WTC11 (cell line): ENCODE data around the gene TACR2. TPM values are rescaled to one million over a fixed set of nuclear protein-coding genes. Genes with fewer than 3 reads are reported as not detected.

ENCODE experiments used
- ATAC-seq: fragments of 200-7000 bp; cut with Tn5 transposase; 2 replicates; pipeline ENCODE4 v1.10.0; 2021; ENCODE audit warnings: mild to moderate bottlenecking, moderate library complexity
- CTCF ChIA-PET: fragments of 300-600 bp; sonication (Branson Sonifier 250); formaldehyde crosslinking; loops from one replicate; lab custom pipeline; 2021; ENCODE audit warnings: antibody characterized with exemption; lab: Charles Lee
- POLR2A ChIA-PET: fragments of 350-600 bp; sonication (Branson Sonifier 250); formaldehyde crosslinking; loops from one replicate; lab custom pipeline; 2021; ENCODE audit warnings: antibody characterized with exemption; lab: Charles Lee
- DNase-seq: peaks from one replicate; pipeline ENCODE4 v3.0.0; 2021; ENCODE audit warnings: low spot score
- H3K27ac Mint-ChIP-seq: 2 replicates; pipeline ENCODE4 v1.8.0; 2021; ENCODE audit warnings: mixed read lengths
- H3K27me3 Mint-ChIP-seq: 2 replicates; pipeline ENCODE4 v1.8.0; 2021; ENCODE audit warnings: low read depth, mild to moderate bottlenecking, moderate library complexity, mixed read lengths
- H3K36me3 Mint-ChIP-seq: 2 replicates; pipeline ENCODE4 v1.8.0; 2021; ENCODE audit warnings: mixed read lengths
- H3K4me1 Mint-ChIP-seq: 2 replicates; pipeline ENCODE4 v1.8.0; 2022; ENCODE audit warnings: mixed read lengths
- H3K4me3 Mint-ChIP-seq: 2 replicates; pipeline ENCODE4 v1.8.0; 2021; ENCODE audit warnings: mild to moderate bottlenecking, moderate library complexity, mixed read lengths
- H3K9me3 Mint-ChIP-seq: 2 replicates; pipeline ENCODE4 v1.8.0; 2021; ENCODE audit warnings: mixed read lengths
- ATF1 ChIP-seq: sonication (generic); formaldehyde crosslinking; IDR thresholded peaks from 2 replicates; pipeline ENCODE4 v1.8.1; 2023; ENCODE audit warnings: mild to moderate bottlenecking, moderate library complexity, missing genetic modification reagents
- FOXJ3 ChIP-seq: sonication (generic); formaldehyde crosslinking; IDR thresholded peaks from 2 replicates; pipeline ENCODE4 v1.9.0; 2021; ENCODE audit warnings: missing genetic modification reagents, mild to moderate bottlenecking, borderline replicate concordance
- FOXP1 ChIP-seq: sonication (generic); formaldehyde crosslinking; IDR thresholded peaks from 2 replicates; pipeline ENCODE4 v1.8.0; 2022; ENCODE audit warnings: missing genetic modification reagents, mild to moderate bottlenecking, moderate library complexity, borderline replicate concordance
- HMGA2 ChIP-seq: fragments of 250-450 bp; sonication (Bioruptor Pico); IDR thresholded peaks from 2 replicates; pipeline ENCODE4 v1.4.0; 2021; ENCODE audit warnings: mild to moderate bottlenecking, moderate library complexity
- IRF2 ChIP-seq: sonication (generic); formaldehyde crosslinking; IDR thresholded peaks from 2 replicates; pipeline ENCODE4 v1.8.0; 2022; ENCODE audit warnings: low read depth, missing genetic modification reagents, borderline replicate concordance
- MXD4 ChIP-seq: fragments of 250-450 bp; sonication (Bioruptor Pico); IDR thresholded peaks from 2 replicates; pipeline ENCODE4 v1.8.0; 2021; ENCODE audit warnings: mild to moderate bottlenecking, moderate library complexity, borderline replicate concordance
- NFYB ChIP-seq: sonication (generic); formaldehyde crosslinking; conservative IDR thresholded peaks from 2 replicates; pipeline ENCODE4 v1.8.0; 2022; ENCODE audit warnings: low read depth, missing genetic modification reagents
- OVOL2 ChIP-seq: fragments of 250-450 bp; sonication (Bioruptor Pico); IDR thresholded peaks from 2 replicates; pipeline ENCODE4 v1.9.0; 2021; ENCODE audit warnings: mild to moderate bottlenecking, borderline replicate concordance
- PRRX2 ChIP-seq: fragments of 250-450 bp; sonication (Bioruptor Pico); IDR thresholded peaks from 2 replicates; pipeline ENCODE4 v1.8.0; 2021; ENCODE audit warnings: mild to moderate bottlenecking
- RELA ChIP-seq: sonication (generic); formaldehyde crosslinking; IDR thresholded peaks from 2 replicates; pipeline ENCODE4 v1.8.1; 2022; ENCODE audit warnings: missing genetic modification reagents, mild to moderate bottlenecking, borderline replicate concordance
- SP1 ChIP-seq: sonication (generic); formaldehyde crosslinking; conservative IDR thresholded peaks from 2 replicates; pipeline ENCODE4 v1.8.1; 2022; ENCODE audit warnings: missing genetic modification reagents
- TCF7 ChIP-seq: sonication (generic); formaldehyde crosslinking; IDR thresholded peaks from 2 replicates; pipeline ENCODE4 v1.8.0; 2022; ENCODE audit warnings: mild to moderate bottlenecking, low read depth, missing genetic modification reagents, moderate library complexity
- ZNF121 ChIP-seq: sonication (generic); formaldehyde crosslinking; IDR thresholded peaks from 2 replicates; pipeline ENCODE4 v1.8.0; 2023; ENCODE audit warnings: missing genetic modification reagents
- ZNF317 ChIP-seq: sonication (generic); formaldehyde crosslinking; IDR thresholded peaks from 2 replicates; pipeline ENCODE4 v1.8.1; 2023; ENCODE audit warnings: low read depth, mild to moderate bottlenecking, moderate library complexity, missing genetic modification reagents, borderline replicate concordance
- ZNF416 ChIP-seq: fragments of 250-450 bp; sonication (Bioruptor Pico); IDR thresholded peaks from 2 replicates; pipeline ENCODE4 v1.9.0; 2021; ENCODE audit warnings: mild to moderate bottlenecking, inconsistent platforms
- total RNA-seq: library from RNA; stranded (reverse); gene quantifications from 3 replicates; pipeline ENCODE4 v1.2.3, GENCODE V29; 2021
- TF ChIP-seq, protein P1 (sequence below): fragments of 250-450 bp; sonication (Bioruptor Pico); IDR thresholded peaks from 2 replicates; pipeline ENCODE4 v1.9.0; 2021; ENCODE audit warnings: mild to moderate bottlenecking, borderline replicate concordance
- TF ChIP-seq, protein P2 (sequence below): sonication (generic); formaldehyde crosslinking; IDR thresholded peaks from 2 replicates; pipeline ENCODE4 v1.8.1; 2022; ENCODE audit warnings: mild to moderate bottlenecking, moderate library complexity, missing genetic modification reagents
- TF ChIP-seq, protein P3 (sequence below): sonication (generic); formaldehyde crosslinking; IDR thresholded peaks from 2 replicates; pipeline ENCODE4 v1.8.1; 2022; ENCODE audit warnings: mild to moderate bottlenecking, missing genetic modification reagents, moderate library complexity, borderline replicate concordance
- TF ChIP-seq, protein P4 (sequence below): sonication (generic); formaldehyde crosslinking; conservative IDR thresholded peaks from 2 replicates; pipeline ENCODE4 v1.8.1; 2023; ENCODE audit warnings: mild to moderate bottlenecking, low read depth, missing genetic modification reagents, moderate library complexity
- TF ChIP-seq, protein P5 (sequence below): sonication (generic); formaldehyde crosslinking; IDR thresholded peaks from 2 replicates; pipeline ENCODE4 v1.8.1; 2023; ENCODE audit warnings: mild to moderate bottlenecking, moderate library complexity, missing genetic modification reagents
- TF ChIP-seq, protein P6 (sequence below): sonication (generic); formaldehyde crosslinking; IDR thresholded peaks from 2 replicates; pipeline ENCODE4 v1.8.1; 2022; ENCODE audit warnings: low read depth, mild to moderate bottlenecking, moderate library complexity, missing genetic modification reagents, borderline replicate concordance

TACR2 gene
- total RNA-seq, 1 experiment from 2014 or later: 0.20 TPM

DNA sequence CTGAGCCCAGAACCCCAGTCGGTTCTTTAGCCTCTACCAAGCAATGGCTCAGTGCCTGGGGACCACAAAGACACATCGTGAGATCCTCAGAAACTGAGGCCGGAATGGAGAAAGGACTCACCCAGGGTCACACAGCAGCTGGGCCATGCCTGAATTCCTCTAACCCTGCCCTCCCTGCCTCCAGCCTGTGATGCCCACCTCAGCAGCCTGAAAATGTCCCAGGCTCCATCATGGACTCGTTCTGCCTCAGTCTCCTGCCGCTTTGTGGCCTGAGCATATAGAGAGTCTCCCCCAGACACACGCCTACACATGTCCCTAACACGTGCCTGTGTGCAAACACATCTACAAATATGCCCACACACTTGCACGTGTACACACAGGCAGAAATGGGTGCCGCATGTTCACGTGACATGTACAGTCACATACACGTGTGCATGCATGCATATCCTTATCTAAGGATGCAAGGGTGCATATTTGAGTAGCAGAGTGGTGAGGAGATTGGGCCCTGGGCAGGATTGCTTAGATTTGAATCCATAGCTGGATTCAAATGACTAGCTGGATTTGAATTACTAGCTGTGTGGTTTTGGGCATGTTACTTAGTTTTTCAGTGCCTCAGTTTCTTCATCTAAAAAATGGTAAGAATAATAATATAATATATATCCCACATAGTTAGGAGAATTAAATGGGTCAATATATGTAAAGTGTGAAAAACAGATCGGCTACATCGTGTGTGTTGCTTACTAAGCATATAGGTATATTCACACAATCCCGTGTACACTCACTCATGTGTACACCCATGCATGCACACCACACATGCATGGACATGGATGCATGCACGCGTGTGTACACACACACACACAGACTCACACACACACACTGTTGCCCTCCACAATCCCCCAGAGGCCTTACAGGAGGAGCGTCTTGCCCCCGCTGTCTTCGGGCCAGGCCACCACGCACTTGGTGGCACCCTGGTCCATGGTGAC is 2.4 kb downstream of the TACR2 start (continued):
- TF ChIP-seq, protein P1, sequence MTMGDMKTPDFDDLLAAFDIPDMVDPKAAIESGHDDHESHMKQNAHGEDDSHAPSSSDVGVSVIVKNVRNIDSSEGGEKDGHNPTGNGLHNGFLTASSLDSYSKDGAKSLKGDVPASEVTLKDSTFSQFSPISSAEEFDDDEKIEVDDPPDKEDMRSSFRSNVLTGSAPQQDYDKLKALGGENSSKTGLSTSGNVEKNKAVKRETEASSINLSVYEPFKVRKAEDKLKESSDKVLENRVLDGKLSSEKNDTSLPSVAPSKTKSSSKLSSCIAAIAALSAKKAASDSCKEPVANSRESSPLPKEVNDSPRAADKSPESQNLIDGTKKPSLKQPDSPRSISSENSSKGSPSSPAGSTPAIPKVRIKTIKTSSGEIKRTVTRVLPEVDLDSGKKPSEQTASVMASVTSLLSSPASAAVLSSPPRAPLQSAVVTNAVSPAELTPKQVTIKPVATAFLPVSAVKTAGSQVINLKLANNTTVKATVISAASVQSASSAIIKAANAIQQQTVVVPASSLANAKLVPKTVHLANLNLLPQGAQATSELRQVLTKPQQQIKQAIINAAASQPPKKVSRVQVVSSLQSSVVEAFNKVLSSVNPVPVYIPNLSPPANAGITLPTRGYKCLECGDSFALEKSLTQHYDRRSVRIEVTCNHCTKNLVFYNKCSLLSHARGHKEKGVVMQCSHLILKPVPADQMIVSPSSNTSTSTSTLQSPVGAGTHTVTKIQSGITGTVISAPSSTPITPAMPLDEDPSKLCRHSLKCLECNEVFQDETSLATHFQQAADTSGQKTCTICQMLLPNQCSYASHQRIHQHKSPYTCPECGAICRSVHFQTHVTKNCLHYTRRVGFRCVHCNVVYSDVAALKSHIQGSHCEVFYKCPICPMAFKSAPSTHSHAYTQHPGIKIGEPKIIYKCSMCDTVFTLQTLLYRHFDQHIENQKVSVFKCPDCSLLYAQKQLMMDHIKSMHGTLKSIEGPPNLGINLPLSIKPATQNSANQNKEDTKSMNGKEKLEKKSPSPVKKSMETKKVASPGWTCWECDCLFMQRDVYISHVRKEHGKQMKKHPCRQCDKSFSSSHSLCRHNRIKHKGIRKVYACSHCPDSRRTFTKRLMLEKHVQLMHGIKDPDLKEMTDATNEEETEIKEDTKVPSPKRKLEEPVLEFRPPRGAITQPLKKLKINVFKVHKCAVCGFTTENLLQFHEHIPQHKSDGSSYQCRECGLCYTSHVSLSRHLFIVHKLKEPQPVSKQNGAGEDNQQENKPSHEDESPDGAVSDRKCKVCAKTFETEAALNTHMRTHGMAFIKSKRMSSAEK (CRISPR knock-in tag): no peak
- TF ChIP-seq ZNF416 (CRISPR knock-in tag): no peak
- no peak for TF ChIP-seq ZNF317 (CRISPR knock-in tag)
- TF ChIP-seq IRF2 (CRISPR knock-in tag): no peak
- TF ChIP-seq PRRX2 (CRISPR knock-in tag): no peak
- no peak for TF ChIP-seq OVOL2 (CRISPR knock-in tag)
- TF ChIP-seq MXD4 (CRISPR knock-in tag): no peak
- TF ChIP-seq FOXP1 (CRISPR knock-in tag): no peak

DNA sequence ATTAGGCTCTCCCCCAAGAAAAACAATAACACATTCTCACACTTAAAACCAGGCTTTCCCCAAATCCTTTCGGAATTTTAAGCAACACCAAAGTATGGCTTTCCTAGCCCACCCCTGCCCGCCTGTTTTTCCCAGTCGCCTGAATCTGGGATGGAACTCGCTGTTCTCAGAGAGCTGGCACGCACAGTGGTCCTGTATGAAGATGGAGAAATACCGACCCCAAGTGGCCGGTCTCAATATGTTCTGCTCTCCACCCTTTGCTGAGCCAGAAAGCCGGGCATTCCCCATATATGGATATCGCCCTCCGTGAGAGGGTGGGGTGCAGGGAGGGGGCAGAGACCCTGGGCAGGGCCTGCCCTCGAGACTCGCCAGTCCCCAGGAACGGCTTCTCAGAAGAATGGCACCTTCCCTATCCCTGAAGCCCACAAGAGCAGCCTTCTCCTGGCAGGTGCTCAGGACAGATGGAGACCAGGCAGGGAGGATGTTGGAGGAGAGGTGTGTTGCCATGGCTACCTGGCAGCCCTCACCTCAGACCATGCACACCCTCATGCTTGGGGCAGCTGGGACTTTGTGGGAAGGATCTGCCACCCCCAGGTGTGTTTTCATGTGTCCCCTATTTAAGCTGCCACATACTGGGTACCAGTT is 3.4 kb downstream of the TACR2 start:
- ATAC-seq: peak; percentile 76
- Mint-ChIP-seq H3K4me1 (peaks cover 4% of the 10 kb centered on the region), H3K27ac (no peak overlapping the region), H3K36me3 (no peaks in the 10 kb centered on the region), H3K9me3 (no peaks in the 10 kb centered on the region), H3K4me3 (0 out of 2 replicates have a peak overlapping the region, but pooled peaks have one; percentile 20), H3K27me3 (peaks cover 7% of the 10 kb centered on the region)
- ChIA-PET POLR2A (no interaction called here), CTCF (interaction anchor here (0.5 to 1.2 kb wide), 11 partner anchors 9 to 333 kb away, joined by 3 to 5 read pairs (median 3); no protein-coding TSS in a partner anchor)
- peak; percentile 80 for DNase-seq
- no peak for TF ChIP-seq TCF7 (CRISPR knock-in tag)
- no peak for TF ChIP-seq ZNF121 (CRISPR knock-in tag)
- no peak for TF ChIP-seq ATF1 (CRISPR knock-in tag)
- no peak for TF ChIP-seq SP1 (CRISPR knock-in tag)
- TF ChIP-seq, protein P2, sequence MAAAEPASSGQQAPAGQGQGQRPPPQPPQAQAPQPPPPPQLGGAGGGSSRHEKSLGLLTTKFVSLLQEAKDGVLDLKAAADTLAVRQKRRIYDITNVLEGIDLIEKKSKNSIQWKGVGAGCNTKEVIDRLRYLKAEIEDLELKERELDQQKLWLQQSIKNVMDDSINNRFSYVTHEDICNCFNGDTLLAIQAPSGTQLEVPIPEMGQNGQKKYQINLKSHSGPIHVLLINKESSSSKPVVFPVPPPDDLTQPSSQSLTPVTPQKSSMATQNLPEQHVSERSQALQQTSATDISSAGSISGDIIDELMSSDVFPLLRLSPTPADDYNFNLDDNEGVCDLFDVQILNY (CRISPR knock-in tag): no peak
- no peak for TF ChIP-seq PRRX2 (CRISPR knock-in tag)
- TF ChIP-seq, protein P3, sequence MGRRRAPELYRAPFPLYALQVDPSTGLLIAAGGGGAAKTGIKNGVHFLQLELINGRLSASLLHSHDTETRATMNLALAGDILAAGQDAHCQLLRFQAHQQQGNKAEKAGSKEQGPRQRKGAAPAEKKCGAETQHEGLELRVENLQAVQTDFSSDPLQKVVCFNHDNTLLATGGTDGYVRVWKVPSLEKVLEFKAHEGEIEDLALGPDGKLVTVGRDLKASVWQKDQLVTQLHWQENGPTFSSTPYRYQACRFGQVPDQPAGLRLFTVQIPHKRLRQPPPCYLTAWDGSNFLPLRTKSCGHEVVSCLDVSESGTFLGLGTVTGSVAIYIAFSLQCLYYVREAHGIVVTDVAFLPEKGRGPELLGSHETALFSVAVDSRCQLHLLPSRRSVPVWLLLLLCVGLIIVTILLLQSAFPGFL (CRISPR knock-in tag): no peak
- TF ChIP-seq, protein P4, sequence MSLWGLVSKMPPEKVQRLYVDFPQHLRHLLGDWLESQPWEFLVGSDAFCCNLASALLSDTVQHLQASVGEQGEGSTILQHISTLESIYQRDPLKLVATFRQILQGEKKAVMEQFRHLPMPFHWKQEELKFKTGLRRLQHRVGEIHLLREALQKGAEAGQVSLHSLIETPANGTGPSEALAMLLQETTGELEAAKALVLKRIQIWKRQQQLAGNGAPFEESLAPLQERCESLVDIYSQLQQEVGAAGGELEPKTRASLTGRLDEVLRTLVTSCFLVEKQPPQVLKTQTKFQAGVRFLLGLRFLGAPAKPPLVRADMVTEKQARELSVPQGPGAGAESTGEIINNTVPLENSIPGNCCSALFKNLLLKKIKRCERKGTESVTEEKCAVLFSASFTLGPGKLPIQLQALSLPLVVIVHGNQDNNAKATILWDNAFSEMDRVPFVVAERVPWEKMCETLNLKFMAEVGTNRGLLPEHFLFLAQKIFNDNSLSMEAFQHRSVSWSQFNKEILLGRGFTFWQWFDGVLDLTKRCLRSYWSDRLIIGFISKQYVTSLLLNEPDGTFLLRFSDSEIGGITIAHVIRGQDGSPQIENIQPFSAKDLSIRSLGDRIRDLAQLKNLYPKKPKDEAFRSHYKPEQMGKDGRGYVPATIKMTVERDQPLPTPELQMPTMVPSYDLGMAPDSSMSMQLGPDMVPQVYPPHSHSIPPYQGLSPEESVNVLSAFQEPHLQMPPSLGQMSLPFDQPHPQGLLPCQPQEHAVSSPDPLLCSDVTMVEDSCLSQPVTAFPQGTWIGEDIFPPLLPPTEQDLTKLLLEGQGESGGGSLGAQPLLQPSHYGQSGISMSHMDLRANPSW (CRISPR knock-in tag): no peak
- no peak for TF ChIP-seq NFYB
- TF ChIP-seq HMGA2 (CRISPR knock-in tag): no peak
- no peak for TF ChIP-seq FOXJ3
- TF ChIP-seq, protein P5, sequence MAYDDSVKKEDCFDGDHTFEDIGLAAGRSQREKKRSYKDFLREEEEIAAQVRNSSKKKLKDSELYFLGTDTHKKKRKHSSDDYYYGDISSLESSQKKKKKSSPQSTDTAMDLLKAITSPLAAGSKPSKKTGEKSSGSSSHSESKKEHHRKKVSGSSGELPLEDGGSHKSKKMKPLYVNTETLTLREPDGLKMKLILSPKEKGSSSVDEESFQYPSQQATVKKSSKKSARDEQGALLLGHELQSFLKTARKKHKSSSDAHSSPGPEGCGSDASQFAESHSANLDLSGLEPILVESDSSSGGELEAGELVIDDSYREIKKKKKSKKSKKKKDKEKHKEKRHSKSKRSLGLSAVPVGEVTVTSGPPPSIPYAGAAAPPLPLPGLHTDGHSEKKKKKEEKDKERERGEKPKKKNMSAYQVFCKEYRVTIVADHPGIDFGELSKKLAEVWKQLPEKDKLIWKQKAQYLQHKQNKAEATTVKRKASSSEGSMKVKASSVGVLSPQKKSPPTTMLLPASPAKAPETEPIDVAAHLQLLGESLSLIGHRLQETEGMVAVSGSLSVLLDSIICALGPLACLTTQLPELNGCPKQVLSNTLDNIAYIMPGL (CRISPR knock-in tag): no peak
- no peak for TF ChIP-seq RELA (CRISPR knock-in tag)
- TF ChIP-seq FOXP1 (CRISPR knock-in tag): no peak
- TF ChIP-seq, protein P6, sequence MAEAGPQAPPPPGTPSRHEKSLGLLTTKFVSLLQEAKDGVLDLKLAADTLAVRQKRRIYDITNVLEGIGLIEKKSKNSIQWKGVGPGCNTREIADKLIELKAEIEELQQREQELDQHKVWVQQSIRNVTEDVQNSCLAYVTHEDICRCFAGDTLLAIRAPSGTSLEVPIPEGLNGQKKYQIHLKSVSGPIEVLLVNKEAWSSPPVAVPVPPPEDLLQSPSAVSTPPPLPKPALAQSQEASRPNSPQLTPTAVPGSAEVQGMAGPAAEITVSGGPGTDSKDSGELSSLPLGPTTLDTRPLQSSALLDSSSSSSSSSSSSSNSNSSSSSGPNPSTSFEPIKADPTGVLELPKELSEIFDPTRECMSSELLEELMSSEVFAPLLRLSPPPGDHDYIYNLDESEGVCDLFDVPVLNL (CRISPR knock-in tag): no peak
